Stimulated activated CD4-positive, alpha-beta T cell treated with anti-CD3 and anti-CD28 coated beads, Interleukin-15, amount 100 ng/mL, for 1 hour (primary cell): ENCODE measurements around the gene DHRS9.
"Not testable (repeated sequence)": the region's sequence is repeated elsewhere in the genome, so short reads cannot be mapped to it uniquely, and the experiment has no call there.

Experiments
- DNase-seq, 2 donors: peaks; one replicate each; pipeline ENCODE4 v3.0.0-alpha.2; 2020; ENCODE audit warnings: low read depth in 1 of 2, low spot score in 1 of 2

The DHRS9 gene

GRCh38 chr2:169131587-169132512, 62.5 kb downstream of the DHRS9 start:
- DNase-seq: no peak

GRCh38 chr2:169134272-169134671, 64.9 kb downstream of the DHRS9 start:
- not testable (repeated sequence) for DNase-seq

- DNase-seq: not testable (repeated sequence)
These were observed 67.1 kb downstream of the DHRS9 start for GRCh38 chr2:169136428-169136827.

GRCh38 chr2:169136885-169137534, 67.6 kb downstream of the DHRS9 start:
- DNase-seq: no peak

GRCh38 chr2:169137924-169138323, 68.6 kb downstream of the DHRS9 start:
- no peak for DNase-seq

DNA sequence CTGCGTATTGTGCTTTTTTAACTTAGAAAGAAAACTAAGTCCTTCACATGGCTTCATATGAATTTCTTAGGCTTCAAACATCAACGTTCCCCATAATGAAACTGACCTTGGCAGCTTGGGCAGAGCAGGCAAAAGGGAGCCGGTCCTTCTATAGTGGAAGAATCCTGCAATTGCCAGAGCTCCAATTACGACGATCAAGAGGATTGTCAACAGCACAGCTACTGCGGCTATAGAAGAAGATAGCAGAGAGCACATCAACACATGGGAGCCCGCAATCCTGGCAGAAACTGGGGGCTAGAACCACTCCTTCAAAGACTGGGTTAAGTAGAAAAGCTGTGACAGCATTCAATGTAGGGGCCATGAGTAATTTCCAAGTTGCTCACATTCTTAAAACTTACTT, 69.8 kb downstream of the DHRS9 start:
- DNase-seq: no peak

- no peak for DNase-seq
These were observed 70.8 kb downstream of the DHRS9 start for GRCh38 chr2:169139993-169140767.

GRCh38 chr2:169141713-169142352, 72.5 kb downstream of the DHRS9 start:
- DNase-seq: peak; percentile 11 to 20

GRCh38 chr2:169143998-169144397, 74.6 kb downstream of the DHRS9 start:
- no peak for DNase-seq
